Neural cell (in vitro differentiated cells): ENCODE data around the gene KLHL3. TPM values are rescaled to one million over a fixed set of nuclear protein-coding genes. Genes with fewer than 3 reads are reported as not detected.

ENCODE experiments used
- H2AFZ ChIP-seq: fragments of 200-600, 300-800 bp; sonication (generic), shearing (Covaris generic); 2 replicates; pipeline ENCODE4 v1.6.0; 2014; ENCODE audit warnings: low read depth, mild to moderate bottlenecking, antibody characterized with exemption, low read length, moderate library complexity
- H3F3A ChIP-seq: fragments of 200-600 bp; shearing (Covaris generic); 2 replicates; pipeline ENCODE4 v1.6.1; 2016; ENCODE audit warnings: mild to moderate bottlenecking, moderate library complexity, mixed read lengths, antibody characterized with exemption, low read length; ENCODE audit not compliant: insufficient read depth, poor library complexity, severe bottlenecking
- H3K27ac ChIP-seq: fragments of 200-600, 300-800 bp; sonication (generic), shearing (Covaris generic); 2 replicates; pipeline ENCODE4 v1.5.1; 2014; ENCODE audit warnings: mild to moderate bottlenecking, low read length, moderate library complexity
- H3K27me3 ChIP-seq: fragments of 300-800, 200-600 bp; sonication (generic), shearing (Covaris generic); 2 replicates; pipeline ENCODE4 v1.6.0; 2014; ENCODE audit warnings: mild to moderate bottlenecking, low read depth, low read length, moderate library complexity; ENCODE audit not compliant: insufficient read depth
- H3K36me3 ChIP-seq: fragments of 300-800, 200-600 bp; sonication (generic), shearing (Covaris generic); 2 replicates; pipeline ENCODE4 v1.5.1; 2014; ENCODE audit warnings: mild to moderate bottlenecking, antibody characterized with exemption, low read length, moderate library complexity; ENCODE audit not compliant: insufficient read depth
- H3K4me2 ChIP-seq: fragments of 300-800, 200-600 bp; sonication (generic), shearing (Covaris generic); 2 replicates; pipeline ENCODE4 v1.6.0; 2014; ENCODE audit warnings: mild to moderate bottlenecking, low read length
- H3K4me3 ChIP-seq: fragments of 300-800, 200-600 bp; sonication (generic), shearing (Covaris generic); 2 replicates; pipeline ENCODE4 v1.5.1; 2014; ENCODE audit warnings: mild to moderate bottlenecking, low read length, moderate library complexity
- H3K79me2 ChIP-seq: fragments of 200-600 bp; shearing (Covaris generic); replicated peaks from 2 replicates; pipeline ENCODE4 v1.6.0; 2014; ENCODE audit warnings: mild to moderate bottlenecking, low read length, moderate library complexity; ENCODE audit not compliant: insufficient read depth
- H3K9ac ChIP-seq: fragments of 300-800, 200-600 bp; sonication (generic), shearing (Covaris generic); 2 replicates; pipeline ENCODE4 v1.6.1; 2016; ENCODE audit warnings: mild to moderate bottlenecking, low read length, mixed read lengths
- H3K9me2 ChIP-seq: fragments of 200-600 bp; shearing (Covaris generic); 2 replicates; pipeline ENCODE4 v1.6.1; 2016; ENCODE audit warnings: mild to moderate bottlenecking, low read length, mixed read lengths; ENCODE audit not compliant: insufficient read depth
- H3K9me3 ChIP-seq: fragments of 200-600, 300-800 bp; sonication (generic), shearing (Covaris generic); 2 replicates; pipeline ENCODE4 v1.6.1; 2016; ENCODE audit warnings: mild to moderate bottlenecking, mixed run types, low read length, moderate library complexity, mixed read lengths
- H4K20me1 ChIP-seq: fragments of 200-600 bp; shearing (Covaris generic); 2 replicates; pipeline ENCODE4 v1.6.1; 2016; ENCODE audit warnings: mild to moderate bottlenecking, mixed run types; ENCODE audit not compliant: insufficient read depth
- EP300 ChIP-seq: fragments of 450-650 bp; conservative IDR thresholded peaks from 2 replicates; pipeline ENCODE4 v1.6.1; 2014; ENCODE audit warnings: antibody characterized with exemption, mild to moderate bottlenecking, moderate library complexity; ENCODE audit not compliant: poor library complexity, severe bottlenecking
- EZH2 ChIP-seq: fragments of 200-600, 300-800 bp; shearing (Covaris generic), sonication (generic); IDR thresholded peaks from 2 replicates; pipeline ENCODE4 v1.6.1; 2014; ENCODE audit warnings: antibody characterized with exemption, low read length, borderline replicate concordance, mild to moderate bottlenecking; ENCODE audit not compliant: insufficient read depth, poor library complexity, severe bottlenecking
- MXI1 ChIP-seq: fragments of 450-650 bp; conservative IDR thresholded peaks from 2 replicates; pipeline ENCODE4 v1.6.1; 2014; ENCODE audit warnings: antibody characterized with exemption, mild to moderate bottlenecking; ENCODE audit not compliant: poor library complexity, severe bottlenecking
- POLR2AphosphoS5 ChIP-seq: IDR thresholded peaks from 2 replicates; pipeline ENCODE4 v1.6.1; 2012
- RAD21 ChIP-seq: fragments of 450-650 bp; conservative IDR thresholded peaks from 2 replicates; pipeline ENCODE4 v1.6.1; 2014; ENCODE audit warnings: antibody characterized with exemption, mild to moderate bottlenecking, moderate library complexity
- REST ChIP-seq: IDR thresholded peaks from 2 replicates; pipeline ENCODE4 v1.6.1; 2012; ENCODE audit warnings: borderline replicate concordance
- SMC3 ChIP-seq: fragments of 450-650 bp; conservative IDR thresholded peaks from 2 replicates; pipeline ENCODE4 v1.6.1; 2014; ENCODE audit warnings: antibody characterized with exemption, mild to moderate bottlenecking, moderate library complexity; ENCODE audit not compliant: poor library complexity
- TAF1 ChIP-seq: IDR thresholded peaks from 2 replicates; pipeline ENCODE4 v1.6.1; 2012; ENCODE audit warnings: low read depth
- polyA plus RNA-seq: library from polyadenylated mRNA; depleted of rRNA; stranded (reverse); fragments of >200 nt; gene quantifications from 2 replicates; pipeline ENCODE4 v1.2.3, GENCODE V29; 2014
- TF ChIP-seq, protein P1 (sequence below): fragments of 450-650 bp; IDR thresholded peaks from 2 replicates; pipeline ENCODE4 v1.5.1; 2014; ENCODE audit warnings: antibody characterized with exemption, mild to moderate bottlenecking, moderate library complexity; ENCODE audit not compliant: poor library complexity, severe bottlenecking

Gene KLHL3
- polyA plus RNA-seq, 1 donor from 2014 or later: 12.9 TPM

- TF ChIP-seq RAD21 (no peak), POLR2AphosphoS5 (no peak), TAF1 (no peak)
- Histone ChIP-seq H3K9ac (no peak overlapping the region), H3F3A (no peaks in the 10 kb centered on the region), H3K9me3 (no peaks in the 10 kb centered on the region), H3K79me2 (no peaks in the 10 kb centered on the region), H3K9me2 (no peaks in the 10 kb centered on the region), H4K20me1 (no peaks in the 10 kb centered on the region), H3K27me3 (no peaks in the 10 kb centered on the region), H3K36me3 (no peaks in the 10 kb centered on the region), H2AFZ (no peak overlapping the region), H3K4me2 (no peak overlapping the region), H3K27ac (no peak overlapping the region), H3K4me3 (no peak overlapping the region)
These were observed 25.8 kb downstream of the KLHL3 start for GRCh38 chr5:137710086-137710485.

- H4K20me1 ChIP-seq: no peaks in the 10 kb centered on the region
- H3K9me3 ChIP-seq: no peaks in the 10 kb centered on the region
- H2AFZ ChIP-seq: no peak overlapping the region
- no peaks in the 10 kb centered on the region for H3K79me2 ChIP-seq
- H3K27me3 ChIP-seq: no peaks in the 10 kb centered on the region
- H3K9ac ChIP-seq: no peak overlapping the region
- H3K27ac ChIP-seq: no peak overlapping the region
- H3K36me3 ChIP-seq: no peaks in the 10 kb centered on the region
- no peaks in the 10 kb centered on the region for H3K9me2 ChIP-seq
- no peak overlapping the region for H3K4me3 ChIP-seq
- TF ChIP-seq MXI1: no peak
- no peak for TF ChIP-seq TAF1
- TF ChIP-seq, protein P1, sequence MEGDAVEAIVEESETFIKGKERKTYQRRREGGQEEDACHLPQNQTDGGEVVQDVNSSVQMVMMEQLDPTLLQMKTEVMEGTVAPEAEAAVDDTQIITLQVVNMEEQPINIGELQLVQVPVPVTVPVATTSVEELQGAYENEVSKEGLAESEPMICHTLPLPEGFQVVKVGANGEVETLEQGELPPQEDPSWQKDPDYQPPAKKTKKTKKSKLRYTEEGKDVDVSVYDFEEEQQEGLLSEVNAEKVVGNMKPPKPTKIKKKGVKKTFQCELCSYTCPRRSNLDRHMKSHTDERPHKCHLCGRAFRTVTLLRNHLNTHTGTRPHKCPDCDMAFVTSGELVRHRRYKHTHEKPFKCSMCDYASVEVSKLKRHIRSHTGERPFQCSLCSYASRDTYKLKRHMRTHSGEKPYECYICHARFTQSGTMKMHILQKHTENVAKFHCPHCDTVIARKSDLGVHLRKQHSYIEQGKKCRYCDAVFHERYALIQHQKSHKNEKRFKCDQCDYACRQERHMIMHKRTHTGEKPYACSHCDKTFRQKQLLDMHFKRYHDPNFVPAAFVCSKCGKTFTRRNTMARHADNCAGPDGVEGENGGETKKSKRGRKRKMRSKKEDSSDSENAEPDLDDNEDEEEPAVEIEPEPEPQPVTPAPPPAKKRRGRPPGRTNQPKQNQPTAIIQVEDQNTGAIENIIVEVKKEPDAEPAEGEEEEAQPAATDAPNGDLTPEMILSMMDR: no peak
- no peak for TF ChIP-seq EZH2
- no peak for TF ChIP-seq RAD21
- TF ChIP-seq SMC3: no peak
- TF ChIP-seq EP300: no peak
- TF ChIP-seq REST: no peak
- no peak for TF ChIP-seq POLR2AphosphoS5
- no peak overlapping the region for H3K4me2 ChIP-seq
- no peaks in the 10 kb centered on the region for H3F3A ChIP-seq
These were observed 26.9 kb downstream of the KLHL3 start for GRCh38 chr5:137708796-137709559.
